ENCODE results near the gene DLEC1.
A peak's percentile ranks its signal among the peaks of the same experiment; 100 is the strongest.
"Not testable (repeated sequence)": the region's sequence is repeated elsewhere in the genome, so short reads cannot be mapped to it uniquely, and the experiment has no call there.

DLEC1 gene

DNA sequence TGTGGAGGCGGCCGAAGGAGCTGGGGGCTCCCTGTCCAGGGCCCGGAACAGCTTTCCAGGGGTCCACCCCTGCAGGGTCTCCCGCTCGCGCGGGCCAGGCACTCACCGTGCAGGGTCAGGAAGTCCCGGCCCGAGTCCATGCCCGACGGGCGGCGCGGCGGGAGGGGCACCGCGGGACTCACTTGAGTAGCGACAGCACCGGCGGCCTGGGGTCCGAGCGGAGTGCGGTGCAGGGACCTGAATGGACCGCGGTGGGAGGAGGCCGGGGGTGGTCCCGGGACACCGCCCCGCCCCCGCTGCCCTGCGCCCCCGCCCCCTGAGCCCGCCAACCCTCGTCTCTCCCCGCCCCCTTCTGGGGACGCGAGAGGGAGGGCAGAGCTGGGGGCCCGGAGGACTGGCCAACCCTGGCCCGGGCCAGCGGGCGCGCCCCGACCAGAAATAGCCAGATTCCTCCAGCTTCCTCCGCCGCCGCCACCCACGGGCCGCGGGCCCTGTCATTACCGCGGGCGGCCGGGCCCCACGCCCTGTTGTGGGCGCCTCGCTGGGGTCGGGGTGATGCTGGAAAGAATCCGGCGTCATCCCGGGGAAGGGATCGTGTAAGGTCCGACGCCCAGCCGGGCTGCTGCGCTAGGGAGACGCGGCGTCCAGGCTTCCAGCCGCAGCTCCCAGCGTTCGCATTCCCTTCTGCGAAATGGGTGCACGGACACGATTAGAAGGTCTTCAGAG, 9.4 kb upstream of the DLEC1 start, which contains the start of gene PLCD1:
Gene PLCD1, minus strand, starts transcription at position 243 of the 726 bp plus-strand sequence. Its CDS starts 103 bp downstream, at position 140.
- H3K9me3 ChIP-seq (ENCODE audit: control insufficient read depth in 2 of 2, low read length in 2 of 2): no peaks in the 10 kb centered on the region
- H3K9ac ChIP-seq (ENCODE audit: low read length in 2 of 2): peak within 1 kb of the TSS; percentile 76 to 95
- H3K27me3 ChIP-seq (ENCODE audit: control insufficient read depth in 1 of 2, insufficient read depth in 2 of 2, low read length in 2 of 2): no peaks in the 10 kb centered on the region
- H3K4me1 ChIP-seq (ENCODE audit: control insufficient read depth, insufficient read depth, low read length): peaks cover 44% of the 10 kb centered on the region
- H3K36me3 ChIP-seq (ENCODE audit: control insufficient read depth in 2 of 2, insufficient read depth in 2 of 2, low read length in 2 of 2): no peaks in the 10 kb centered on the region
- peak within 1 kb of the TSS; percentile 64 to 82 for H3K4me3 ChIP-seq (ENCODE audit: low read length in 2 of 2)
- H3K27ac ChIP-seq (ENCODE audit: low read length): peak within 1 kb of the TSS; percentile 90

- Histone ChIP-seq H3K9me3 (ENCODE audit: control insufficient read depth in 2 of 2, low read length in 2 of 2) (no peaks in the 10 kb centered on the region), H3K27ac (ENCODE audit: low read length) (peak overlapping the region; percentile 90), H3K4me1 (ENCODE audit: control insufficient read depth, insufficient read depth, low read length) (peaks cover 39% of the 10 kb centered on the region), H3K27me3 (ENCODE audit: control insufficient read depth in 1 of 2, insufficient read depth in 2 of 2, low read length in 2 of 2) (no peaks in the 10 kb centered on the region), H3K4me3 (ENCODE audit: low read length in 2 of 2) (peak overlapping the region; percentile 64 to 82), H3K9ac (ENCODE audit: low read length in 2 of 2) (peak overlapping the region; percentile 76 to 95), H3K36me3 (ENCODE audit: control insufficient read depth in 2 of 2, insufficient read depth in 2 of 2, low read length in 2 of 2) (no peaks in the 10 kb centered on the region)
Observed at GRCh38 chr3:38030126-38031021, 8.6 kb upstream of the DLEC1 start.

DNA sequence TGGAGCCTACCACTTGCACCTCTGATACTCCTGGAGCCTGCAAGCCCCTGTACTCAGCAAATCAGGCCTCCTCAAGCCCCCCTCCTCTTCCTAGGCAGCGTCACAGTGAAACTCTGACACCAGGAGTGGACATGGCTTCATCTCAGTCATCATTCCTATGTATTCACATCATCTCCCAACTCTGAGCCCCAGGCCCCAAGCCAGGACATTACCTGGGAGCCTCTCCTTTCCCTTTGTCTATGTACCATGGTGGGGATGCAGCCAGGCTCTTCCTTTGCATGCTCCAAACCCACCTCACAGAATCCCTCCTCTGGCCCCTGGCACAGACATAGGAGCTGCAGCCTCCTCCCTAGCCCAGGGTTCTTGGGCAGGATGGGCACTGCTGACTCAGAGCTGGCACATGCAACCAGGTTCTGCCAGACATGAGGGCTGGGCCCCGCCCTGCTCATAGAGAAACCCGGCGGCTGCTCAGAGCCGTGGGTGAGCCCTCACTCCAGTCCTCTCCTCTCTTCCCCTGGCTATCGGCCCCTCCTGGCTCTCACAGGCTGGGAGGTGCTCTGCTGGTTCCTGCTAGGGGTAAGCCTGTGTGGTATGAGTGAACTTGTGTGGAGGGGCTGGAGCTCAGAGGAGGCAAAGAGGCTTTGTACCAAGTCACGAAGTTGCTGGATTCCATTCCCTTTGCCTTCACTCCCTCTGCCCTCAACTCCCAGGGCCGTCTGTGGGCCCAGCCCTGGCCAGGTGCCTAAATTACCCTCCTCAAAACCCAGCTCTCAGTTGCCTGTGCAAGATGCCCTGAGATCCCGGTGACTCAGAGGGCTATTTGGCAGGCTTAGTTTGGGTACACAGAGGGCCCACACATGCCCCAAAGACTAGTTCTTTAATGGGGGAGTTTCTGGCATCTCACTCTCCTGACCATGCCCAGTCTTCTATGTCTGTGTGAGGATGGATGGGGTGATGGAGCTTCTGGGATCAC, 7.7 kb upstream of the DLEC1 start:
- H3K27ac ChIP-seq (ENCODE audit: low read length): peak overlapping the region; percentile 90
- no peaks in the 10 kb centered on the region for H3K27me3 ChIP-seq (ENCODE audit: control insufficient read depth in 1 of 2, insufficient read depth in 2 of 2, low read length in 2 of 2)
- peaks cover 31% of the 10 kb centered on the region for H3K4me1 ChIP-seq (ENCODE audit: control insufficient read depth, insufficient read depth, low read length)

DNA sequence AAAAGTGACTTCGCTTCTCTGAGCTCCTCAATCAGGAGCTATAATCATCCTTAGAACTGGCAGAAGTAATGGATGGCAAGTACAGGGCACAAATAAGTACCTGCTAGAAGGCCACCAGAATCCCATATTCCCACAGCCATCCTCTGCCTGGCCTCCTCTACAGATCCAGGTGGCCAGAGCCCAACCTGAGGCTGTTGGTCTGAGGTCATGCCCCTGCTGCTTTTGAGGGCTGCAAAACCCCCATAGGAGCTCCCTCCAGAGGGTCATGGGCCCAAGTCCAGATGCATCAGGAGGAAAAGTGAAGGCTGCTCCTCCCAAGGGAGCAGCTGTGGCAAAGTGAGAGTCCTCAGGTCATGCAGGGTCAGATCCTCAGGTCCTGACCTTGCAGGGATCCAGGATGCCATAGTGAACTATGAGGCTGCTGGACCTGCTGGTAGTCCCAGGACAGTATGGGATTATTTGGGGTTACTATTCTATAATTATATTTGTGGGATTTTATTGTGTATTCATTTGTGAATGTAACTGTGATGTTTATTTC, 6.6 kb upstream of the DLEC1 start:
- no peak overlapping the region for H3K9ac ChIP-seq (ENCODE audit: low read length in 2 of 2)
- no peak overlapping the region for H3K27ac ChIP-seq (ENCODE audit: low read length)
- no peaks in the 10 kb centered on the region for H3K9me3 ChIP-seq (ENCODE audit: control insufficient read depth in 2 of 2, low read length in 2 of 2)
- H3K36me3 ChIP-seq (ENCODE audit: control insufficient read depth in 2 of 2, insufficient read depth in 2 of 2, low read length in 2 of 2): no peaks in the 10 kb centered on the region
- H3K27me3 ChIP-seq (ENCODE audit: control insufficient read depth in 1 of 2, insufficient read depth in 2 of 2, low read length in 2 of 2): no peaks in the 10 kb centered on the region
- peaks cover 30% of the 10 kb centered on the region for H3K4me1 ChIP-seq (ENCODE audit: control insufficient read depth, insufficient read depth, low read length)
- no peak overlapping the region for H3K4me3 ChIP-seq (ENCODE audit: low read length in 2 of 2)

More for the DNA sequence above, 7.7 kb upstream of the DLEC1 start:
- H3K36me3 ChIP-seq (ENCODE audit: control insufficient read depth in 2 of 2, insufficient read depth in 2 of 2, low read length in 2 of 2): no peaks in the 10 kb centered on the region
- no peaks in the 10 kb centered on the region for H3K9me3 ChIP-seq (ENCODE audit: control insufficient read depth in 2 of 2, low read length in 2 of 2)
- peak overlapping the region in 1 of 2 donors; percentile 51 for H3K9ac ChIP-seq (ENCODE audit: low read length in 2 of 2)
- no peak overlapping the region for H3K4me3 ChIP-seq (ENCODE audit: low read length in 2 of 2)

GRCh38 chr3:38033586-38033985, 5.4 kb upstream of the DLEC1 start:
- H3K27ac ChIP-seq (ENCODE audit: low read length); H3K9ac ChIP-seq (ENCODE audit: low read length in 2 of 2); H3K4me3 ChIP-seq (ENCODE audit: low read length in 2 of 2); H3K36me3 ChIP-seq (ENCODE audit: control insufficient read depth in 2 of 2, insufficient read depth in 2 of 2, low read length in 2 of 2); H3K27me3 ChIP-seq (ENCODE audit: control insufficient read depth in 1 of 2, insufficient read depth in 2 of 2, low read length in 2 of 2); H3K9me3 ChIP-seq (ENCODE audit: control insufficient read depth in 2 of 2, low read length in 2 of 2): not testable (repeated sequence)
- H3K4me1 ChIP-seq (ENCODE audit: control insufficient read depth, insufficient read depth, low read length): peaks cover 24% of the 10 kb centered on the region

DNA sequence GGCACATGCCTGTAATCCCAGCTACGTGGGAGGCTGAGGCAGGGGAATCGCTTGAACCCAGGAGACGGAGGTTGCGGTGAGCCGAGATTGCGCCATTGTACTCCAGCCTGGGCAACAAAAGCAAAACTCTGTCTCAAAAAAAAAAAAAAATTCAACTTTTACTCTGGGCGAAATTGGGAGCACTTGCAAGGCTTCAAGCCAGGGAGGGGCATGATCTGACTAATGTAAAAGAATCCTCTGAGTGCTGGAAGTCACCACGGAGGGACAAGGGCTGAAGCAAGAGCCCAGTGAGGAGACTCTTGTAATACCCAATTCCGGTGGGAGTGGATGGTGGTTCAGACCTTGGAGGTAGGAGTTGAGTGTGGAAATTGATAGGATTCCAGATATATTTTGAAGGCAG, 4.7 kb upstream of the DLEC1 start:
- not testable (repeated sequence) for H3K9ac ChIP-seq (ENCODE audit: low read length in 2 of 2); H3K9me3 ChIP-seq (ENCODE audit: control insufficient read depth in 2 of 2, low read length in 2 of 2); H3K27ac ChIP-seq (ENCODE audit: low read length); H3K36me3 ChIP-seq (ENCODE audit: control insufficient read depth in 2 of 2, insufficient read depth in 2 of 2, low read length in 2 of 2); H3K27me3 ChIP-seq (ENCODE audit: control insufficient read depth in 1 of 2, insufficient read depth in 2 of 2, low read length in 2 of 2); H3K4me3 ChIP-seq (ENCODE audit: low read length in 2 of 2)
- peaks cover 25% of the 10 kb centered on the region for H3K4me1 ChIP-seq (ENCODE audit: control insufficient read depth, insufficient read depth, low read length)

GRCh38 chr3:38036286-38036685, 2.7 kb upstream of the DLEC1 start:
- no peak overlapping the region for H3K9ac ChIP-seq (ENCODE audit: low read length in 2 of 2)
- peaks cover 14% of the 10 kb centered on the region for H3K4me1 ChIP-seq (ENCODE audit: control insufficient read depth, insufficient read depth, low read length)

DNA sequence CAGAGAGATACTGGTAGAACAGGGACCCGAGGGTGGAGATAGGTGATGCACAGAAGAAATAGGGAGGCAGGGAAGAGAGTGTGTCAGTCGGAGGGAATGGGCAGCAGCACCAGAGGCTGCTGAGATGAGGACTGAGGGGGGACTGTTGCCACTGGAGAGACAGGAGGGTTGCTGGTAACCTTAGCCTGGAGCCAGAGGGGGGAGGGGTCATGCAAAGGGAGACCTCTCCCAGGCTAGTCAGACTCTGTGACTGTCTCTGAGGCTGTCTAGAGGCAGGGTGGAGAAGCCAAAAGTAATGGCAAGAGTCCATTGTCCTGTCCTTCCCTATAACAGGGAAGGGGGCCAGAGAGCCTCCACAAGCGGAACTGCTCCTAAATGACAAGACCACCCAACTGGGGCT, 2.1 kb upstream of the DLEC1 start:
- Histone ChIP-seq H3K27ac (ENCODE audit: low read length) (no peak overlapping the region), H3K36me3 (ENCODE audit: control insufficient read depth in 2 of 2, insufficient read depth in 2 of 2, low read length in 2 of 2) (no peaks in the 10 kb centered on the region), H3K27me3 (ENCODE audit: control insufficient read depth in 1 of 2, insufficient read depth in 2 of 2, low read length in 2 of 2) (no peaks in the 10 kb centered on the region), H3K4me1 (ENCODE audit: control insufficient read depth, insufficient read depth, low read length) (peaks cover 10% of the 10 kb centered on the region), H3K9me3 (ENCODE audit: control insufficient read depth in 2 of 2, low read length in 2 of 2) (no peaks in the 10 kb centered on the region), H3K4me3 (ENCODE audit: low read length in 2 of 2) (no peak overlapping the region), H3K9ac (ENCODE audit: low read length in 2 of 2) (no peak overlapping the region)

More at GRCh38 chr3:38036286-38036685, 2.7 kb upstream of the DLEC1 start:
- no peaks in the 10 kb centered on the region for H3K9me3 ChIP-seq (ENCODE audit: control insufficient read depth in 2 of 2, low read length in 2 of 2)
- H3K4me3 ChIP-seq (ENCODE audit: low read length in 2 of 2): no peak overlapping the region
- H3K27ac ChIP-seq (ENCODE audit: low read length): no peak overlapping the region
- no peaks in the 10 kb centered on the region for H3K36me3 ChIP-seq (ENCODE audit: control insufficient read depth in 2 of 2, insufficient read depth in 2 of 2, low read length in 2 of 2)
- H3K27me3 ChIP-seq (ENCODE audit: control insufficient read depth in 1 of 2, insufficient read depth in 2 of 2, low read length in 2 of 2): no peaks in the 10 kb centered on the region

DNA sequence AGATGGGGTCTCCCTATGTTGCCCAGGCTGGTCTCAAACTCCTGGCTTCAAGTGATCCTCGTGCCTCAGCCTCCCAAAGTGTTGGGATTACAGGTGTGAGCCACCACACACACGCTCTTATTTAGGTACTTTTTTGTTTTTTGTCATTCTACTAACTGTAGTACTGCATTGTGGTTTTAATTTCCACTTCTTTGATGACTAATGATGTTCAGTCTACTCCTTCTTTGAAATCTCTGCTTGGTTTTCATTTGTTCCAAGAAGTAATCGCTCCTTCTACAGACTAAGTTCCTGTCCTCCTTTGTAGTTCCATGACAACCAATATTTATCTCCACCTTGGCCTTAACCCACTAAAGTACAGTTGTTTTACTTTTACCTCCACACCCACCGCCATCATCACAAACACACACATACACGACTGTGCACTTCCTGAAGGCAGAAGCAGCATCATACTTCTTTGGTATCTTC, 529 bp upstream of the DLEC1 start:
- H3K9ac ChIP-seq (ENCODE audit: low read length in 2 of 2): no peak overlapping the region
- H3K4me3 ChIP-seq (ENCODE audit: low read length in 2 of 2): peak overlapping the region in 1 of 2 donors; percentile 73
- H3K27ac ChIP-seq (ENCODE audit: low read length): no peak overlapping the region
- H3K9me3 ChIP-seq (ENCODE audit: control insufficient read depth in 2 of 2, low read length in 2 of 2): no peaks in the 10 kb centered on the region
- H3K36me3 ChIP-seq (ENCODE audit: control insufficient read depth in 2 of 2, insufficient read depth in 2 of 2, low read length in 2 of 2): no peaks in the 10 kb centered on the region
- H3K27me3 ChIP-seq (ENCODE audit: control insufficient read depth in 1 of 2, insufficient read depth in 2 of 2, low read length in 2 of 2): no peaks in the 10 kb centered on the region
- peaks cover 10% of the 10 kb centered on the region for H3K4me1 ChIP-seq (ENCODE audit: control insufficient read depth, insufficient read depth, low read length)

DNA sequence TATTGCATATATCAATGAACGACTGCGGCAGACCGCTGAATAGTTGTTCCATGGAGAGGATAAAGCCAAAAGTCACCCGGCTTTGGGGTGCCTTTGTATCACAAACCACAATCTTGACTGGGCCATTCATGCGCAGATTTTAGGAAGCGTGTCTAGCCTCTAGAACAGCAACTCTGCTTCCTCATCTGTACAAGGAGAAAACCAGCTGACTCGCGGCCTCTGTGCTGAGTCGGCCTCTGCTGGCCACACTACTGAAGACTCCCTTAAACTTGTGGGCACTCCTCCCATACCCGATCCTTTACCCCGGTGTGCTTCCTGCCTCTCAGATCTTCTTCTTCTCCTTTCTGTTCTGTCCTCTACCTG, 872 bp downstream of the DLEC1 start:
- H3K27ac ChIP-seq (ENCODE audit: low read length): no peak overlapping the region
- H3K9me3 ChIP-seq (ENCODE audit: control insufficient read depth in 2 of 2, low read length in 2 of 2): no peaks in the 10 kb centered on the region
- peaks cover 10% of the 10 kb centered on the region for H3K4me1 ChIP-seq (ENCODE audit: control insufficient read depth, insufficient read depth, low read length)
- H3K36me3 ChIP-seq (ENCODE audit: control insufficient read depth in 2 of 2, insufficient read depth in 2 of 2, low read length in 2 of 2): no peaks in the 10 kb centered on the region
- H3K9ac ChIP-seq (ENCODE audit: low read length in 2 of 2): peak overlapping the region in 1 of 2 donors; percentile 47
- H3K4me3 ChIP-seq (ENCODE audit: low read length in 2 of 2): peak overlapping the region; percentile 73 to 78
- H3K27me3 ChIP-seq (ENCODE audit: control insufficient read depth in 1 of 2, insufficient read depth in 2 of 2, low read length in 2 of 2): no peaks in the 10 kb centered on the region
